DOHH2 (cell line): ENCODE measurements around the gene NEK7.

Source experiments
- CTCF ChIP-seq: fragments of 200-600 bp; sonication (generic); IDR thresholded peaks from one replicate; pipeline ENCODE4 v1.5.1; 2014; ENCODE audit warnings: antibody characterized with exemption, mild to moderate bottlenecking, low read depth, low read length; ENCODE audit not compliant: poor library complexity, severe bottlenecking
- EZH2phosphoT487 ChIP-seq: fragments of 200-600 bp; sonication (generic); IDR thresholded peaks from 2 replicates; pipeline ENCODE4 v1.6.1; 2017; ENCODE audit warnings: borderline replicate concordance, mild to moderate bottlenecking, antibody characterized with exemption, low read length, moderate library complexity, mixed read lengths

- TF ChIP-seq CTCF (no peak), EZH2phosphoT487 (no peak)
These were observed 119.4 kb downstream of the NEK7 start for GRCh38 chr1:198276241-198276640.
